HG03571 (cell line): Measurements from ENCODE around the gene PALM3.
A peak's percentile ranks its signal among the peaks of the same experiment; 100 is the strongest.

Experiments used
- ATAC-seq: cut with Tn5 transposase; IDR thresholded peaks from one replicate; pipeline ENCODE4 v1.9.1; 2021; ENCODE audit not compliant: unreplicated experiment

The PALM3 gene

GRCh38 chr19:14089662-14090508, 28.0 kb upstream of the PALM3 start:
- ATAC-seq, result peak; percentile 14

GRCh38 chr19:14089412-14089661, 27.5 kb upstream of the PALM3 start:
- ATAC-seq, result no peak

- no peak for ATAC-seq
Observed at GRCh38 chr19:14088634-14089411, 26.9 kb upstream of the PALM3 start.

- no peak for ATAC-seq
Observed at GRCh38 chr19:14086098-14086497, 24.2 kb upstream of the PALM3 start.

GRCh38 chr19:14085309-14085995, 23.6 kb upstream of the PALM3 start, which contains the start of gene C19orf67:
Gene C19orf67, minus strand, starts transcription at chr19:14085783. Its CDS starts 156 bp downstream, at chr19:14085627.
- no peak for ATAC-seq

- ATAC-seq, result no peak
Observed at GRCh38 chr19:14082675-14082960, 20.7 kb upstream of the PALM3 start.

- ATAC-seq, result peak; percentile 5
Observed at GRCh38 chr19:14081797-14082674, 20.2 kb upstream of the PALM3 start.

GRCh38 chr19:14080887-14081796, 19.3 kb upstream of the PALM3 start:
- ATAC-seq, result peak; percentile 74

GRCh38 chr19:14078411-14078810, 16.5 kb upstream of the PALM3 start:
- no peak for ATAC-seq

GRCh38 chr19:14073925-14074838, 12.3 kb upstream of the PALM3 start:
- no peak for ATAC-seq

GRCh38 chr19:14073261-14073924, 11.5 kb upstream of the PALM3 start:
- ATAC-seq, result peak; percentile 51

- ATAC-seq, result no peak
Observed at GRCh38 chr19:14072535-14073260, 10.8 kb upstream of the PALM3 start, which contains the start of gene MISP3. Gene MISP3, plus strand, starts transcription at chr19:14072786. Its CDS starts 524 bp downstream, at chr19:14073310.

GRCh38 chr19:14070268-14071050, 8.6 kb upstream of the PALM3 start:
- no peak for ATAC-seq

- ATAC-seq, result no peak
Observed at GRCh38 chr19:14066134-14066533, 4.3 kb upstream of the PALM3 start.

- no peak for ATAC-seq
Observed at GRCh38 chr19:14063105-14063504, 1.2 kb upstream of the PALM3 start.

- no peak for ATAC-seq
Observed at GRCh38 chr19:14062558-14062855, 631 bp upstream of the PALM3 start.
